Measurements from ENCODE around the gene ACADS. TPM values are rescaled to one million over a fixed set of nuclear protein-coding genes. Genes with fewer than 3 reads are reported as not detected.

Gene ACADS
- total and polyA plus RNA-seq, 9 of the 15 experiments (the other 6 are each of a cell fraction or from before 2014, with no cell fraction given), result 0.06 to 20.3 (median 8.8) TPM

DNA sequence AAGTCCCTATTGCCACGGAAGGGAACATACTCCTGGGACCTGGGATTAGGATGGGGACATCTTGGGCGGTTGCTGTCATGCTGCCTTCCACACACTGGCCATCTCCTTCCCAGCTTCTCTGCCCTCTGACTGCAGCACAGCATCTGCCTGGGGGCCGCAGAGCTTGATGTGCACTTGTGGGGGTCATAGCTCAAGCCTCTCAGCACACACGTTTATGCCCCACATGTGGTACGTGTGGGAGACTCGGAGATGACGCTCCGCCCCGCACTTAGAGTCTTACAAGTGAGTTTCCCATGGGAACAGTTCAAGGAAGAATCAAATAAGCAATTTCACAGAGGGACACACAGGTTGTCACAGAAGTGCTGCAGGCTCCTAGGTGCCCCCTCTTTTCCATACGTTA, 8.6 kb downstream of the ACADS start:
- in situ Hi-C loops (cut with MboI), result no loop called here
- ChIA-PET CTCF (ENCODE audit: low intra/inter-chr PET ratio) (no interaction called here), POLR2A (interaction anchor here (0.6 to 0.9 kb wide), 2 partner anchors 14 to 28 kb away, joined by 3 to 4 read pairs; no protein-coding TSS in a partner anchor)
- Histone ChIP-seq H3K4me2 (ENCODE audit: insufficient read depth, low read length) (no peak overlapping the region), H3K27ac (ENCODE audit: extremely low read depth, low read depth, low read length) (no peak overlapping the region), H3K79me2 (ENCODE audit: control insufficient read depth, insufficient read depth, low read length) (no peaks in the 10 kb centered on the region), H3K9me1 (ENCODE audit: control insufficient read depth, insufficient read depth, low read length) (no peaks in the 10 kb centered on the region), H3K27me3 (ENCODE audit: control insufficient read depth in 2 of 2, insufficient read depth in 2 of 2, low read length in 2 of 2) (no peaks in the 10 kb centered on the region), H4K20me1 (replicated peaks; ENCODE audit: control insufficient read depth, insufficient read depth, low read length) (0 out of 2 replicates have a peak, but pooled peaks cover 5% of the 10 kb centered on the region), H2AFZ (ENCODE audit: low read depth, low read length) (no peak overlapping the region), H3K9me3 (replicated peaks; ENCODE audit: control insufficient read depth, insufficient read depth, low read depth, low read length) (no peaks in the 10 kb centered on the region), H3K9ac (ENCODE audit: insufficient read depth in 1 of 2, low read depth in 2 of 2, low read length in 2 of 2) (no peak overlapping the region), H3K36me3 (ENCODE audit: control insufficient read depth, insufficient read depth, low read length) (peaks cover 22% of the 10 kb centered on the region; the same call in 2 of the 3 replicates), H3K4me1 (replicated peaks in 1 of 2; ENCODE audit: control insufficient read depth in 2 of 2, insufficient read depth in 2 of 2, low read length in 2 of 2) (peaks cover 0 to 6% of the 10 kb centered on the region in 2 experiments; a peak in 2 of 5 replicates), H3K4me3 (no peak overlapping the region)
- no peak for DNase-seq (ENCODE audit: extremely low read depth in 1 of 4, low spot score in 3 of 4)
- 79% methylated on average over 10 of the region's 10 CpGs for WGBS (ENCODE audit: insufficient coverage, low coverage, missing lambda C conversion rate)
- TF ChIP-seq, protein P1, sequence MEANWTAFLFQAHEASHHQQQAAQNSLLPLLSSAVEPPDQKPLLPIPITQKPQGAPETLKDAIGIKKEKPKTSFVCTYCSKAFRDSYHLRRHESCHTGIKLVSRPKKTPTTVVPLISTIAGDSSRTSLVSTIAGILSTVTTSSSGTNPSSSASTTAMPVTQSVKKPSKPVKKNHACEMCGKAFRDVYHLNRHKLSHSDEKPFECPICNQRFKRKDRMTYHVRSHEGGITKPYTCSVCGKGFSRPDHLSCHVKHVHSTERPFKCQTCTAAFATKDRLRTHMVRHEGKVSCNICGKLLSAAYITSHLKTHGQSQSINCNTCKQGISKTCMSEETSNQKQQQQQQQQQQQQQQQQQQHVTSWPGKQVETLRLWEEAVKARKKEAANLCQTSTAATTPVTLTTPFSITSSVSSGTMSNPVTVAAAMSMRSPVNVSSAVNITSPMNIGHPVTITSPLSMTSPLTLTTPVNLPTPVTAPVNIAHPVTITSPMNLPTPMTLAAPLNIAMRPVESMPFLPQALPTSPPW (CRISPR knock-in tag; IDR thresholded peaks at IDR 0.05), result no peak
- TF ChIP-seq ZFPM2 (CRISPR knock-in tag; IDR thresholded peaks at IDR 0.05), result no peak
- TF ChIP-seq, protein P2, sequence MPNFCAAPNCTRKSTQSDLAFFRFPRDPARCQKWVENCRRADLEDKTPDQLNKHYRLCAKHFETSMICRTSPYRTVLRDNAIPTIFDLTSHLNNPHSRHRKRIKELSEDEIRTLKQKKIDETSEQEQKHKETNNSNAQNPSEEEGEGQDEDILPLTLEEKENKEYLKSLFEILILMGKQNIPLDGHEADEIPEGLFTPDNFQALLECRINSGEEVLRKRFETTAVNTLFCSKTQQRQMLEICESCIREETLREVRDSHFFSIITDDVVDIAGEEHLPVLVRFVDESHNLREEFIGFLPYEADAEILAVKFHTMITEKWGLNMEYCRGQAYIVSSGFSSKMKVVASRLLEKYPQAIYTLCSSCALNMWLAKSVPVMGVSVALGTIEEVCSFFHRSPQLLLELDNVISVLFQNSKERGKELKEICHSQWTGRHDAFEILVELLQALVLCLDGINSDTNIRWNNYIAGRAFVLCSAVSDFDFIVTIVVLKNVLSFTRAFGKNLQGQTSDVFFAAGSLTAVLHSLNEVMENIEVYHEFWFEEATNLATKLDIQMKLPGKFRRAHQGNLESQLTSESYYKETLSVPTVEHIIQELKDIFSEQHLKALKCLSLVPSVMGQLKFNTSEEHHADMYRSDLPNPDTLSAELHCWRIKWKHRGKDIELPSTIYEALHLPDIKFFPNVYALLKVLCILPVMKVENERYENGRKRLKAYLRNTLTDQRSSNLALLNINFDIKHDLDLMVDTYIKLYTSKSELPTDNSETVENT (CRISPR knock-in tag; IDR thresholded peaks at IDR 0.05), result no peak
- no peak for TF ChIP-seq ZNF436 (CRISPR knock-in tag; IDR thresholded peaks at IDR 0.05)
- no peak for TF ChIP-seq SMAD4 (CRISPR knock-in tag; conservative IDR thresholded peaks at IDR 0.05)
- no peak for TF ChIP-seq CAMTA2 (CRISPR knock-in tag; conservative IDR thresholded peaks at IDR 0.05)
- no peak for TF ChIP-seq MYNN (IDR thresholded peaks at IDR 0.05)
- TF ChIP-seq MYNN (CRISPR knock-in tag; IDR thresholded peaks at IDR 0.05), result no peak
- TF ChIP-seq SRSF7 (optimal IDR thresholded peaks at IDR 0.05; ENCODE audit: low read depth, low read length), result no peak
- TF ChIP-seq RCOR1 (IDR thresholded peaks at IDR 0.05; ENCODE audit: borderline replicate concordance in 1 of 2, low read depth in 2 of 2, low read length in 2 of 2), result no peak
- TF ChIP-seq SAFB (IDR thresholded peaks at IDR 0.05; ENCODE audit: borderline replicate concordance, low read depth, low read length), result no peak
- no peak for TF ChIP-seq ZNF174 (CRISPR knock-in tag; IDR thresholded peaks at IDR 0.05)
- TF ChIP-seq PYGO2 (tag; IDR thresholded peaks at IDR 0.05), result no peak
- no peak for TF ChIP-seq HOXB6 (CRISPR knock-in tag; IDR thresholded peaks at IDR 0.05; ENCODE audit: borderline replicate concordance)
- no peak for TF ChIP-seq ZNF197 (CRISPR knock-in tag; IDR thresholded peaks at IDR 0.05; ENCODE audit: low read depth)
- no peak for TF ChIP-seq KAT7 (CRISPR knock-in tag; IDR thresholded peaks at IDR 0.05; ENCODE audit: borderline replicate concordance)
- TF ChIP-seq, protein P3, sequence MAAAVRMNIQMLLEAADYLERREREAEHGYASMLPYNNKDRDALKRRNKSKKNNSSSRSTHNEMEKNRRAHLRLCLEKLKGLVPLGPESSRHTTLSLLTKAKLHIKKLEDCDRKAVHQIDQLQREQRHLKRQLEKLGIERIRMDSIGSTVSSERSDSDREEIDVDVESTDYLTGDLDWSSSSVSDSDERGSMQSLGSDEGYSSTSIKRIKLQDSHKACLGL (CRISPR knock-in tag; IDR thresholded peaks at IDR 0.05; ENCODE audit: borderline replicate concordance, poor library complexity, severe bottlenecking), result no peak
- no peak for FAIRE-seq
- ATAC-seq, result no peak
- no TSS peak for BruUV-seq (replicated peaks)
- intact Hi-C loops (cut with micrococcal nuclease), result no loop called here

Data from K562 (cell line).